HepG2 (cell line): ENCODE measurements around the gene PDLIM7. TPM values are rescaled to one million over a fixed set of nuclear protein-coding genes. Genes with fewer than 3 reads are reported as not detected.
A peak's percentile ranks its signal among the peaks of the same experiment; 100 is the strongest.

Experiments
- ARNT ChIP-seq: fragments of 450-650 bp; IDR thresholded peaks from 2 replicates; pipeline ENCODE4 v1.6.1; 2017
- ATRX ChIP-seq: sonication (generic); formaldehyde crosslinking; IDR thresholded peaks from 2 replicates; pipeline ENCODE4 v1.4.0; 2020; ENCODE audit warnings: missing genetic modification reagents, borderline replicate concordance
- BHLHE40 ChIP-seq: IDR thresholded peaks from 2 replicates; pipeline ENCODE4 v1.6.1; 2011; ENCODE audit warnings: low read length, improper control_type of control experiment
- ELF1 ChIP-seq: sonication (generic); formaldehyde crosslinking; IDR thresholded peaks from 2 replicates; pipeline ENCODE4 v1.4.0; 2020; ENCODE audit warnings: missing genetic modification reagents
- GTF3A ChIP-seq: sonication (generic); formaldehyde crosslinking; conservative IDR thresholded peaks from 2 replicates; pipeline ENCODE4 v1.4.0; 2020; ENCODE audit warnings: mild to moderate bottlenecking, missing genetic modification reagents
- HMGA1 ChIP-seq: sonication (generic); formaldehyde crosslinking; conservative IDR thresholded peaks from 2 replicates; pipeline ENCODE4 v1.4.0; 2020; ENCODE audit warnings: missing genetic modification reagents
- KAT2B ChIP-seq: fragments of 150-350 bp; IDR thresholded peaks from 2 replicates; pipeline ENCODE4 v1.6.1; 2014; ENCODE audit warnings: low read depth, low read length, borderline replicate concordance
- KAT7 ChIP-seq: IDR thresholded peaks from 2 replicates; pipeline ENCODE4 v1.6.1; 2018; ENCODE audit warnings: borderline replicate concordance, missing compliant biosample characterization
- NFE2L1 ChIP-seq: sonication (generic); formaldehyde crosslinking; IDR thresholded peaks from 2 replicates; pipeline ENCODE4 v1.4.0; 2020; ENCODE audit warnings: missing genetic modification reagents, mild to moderate bottlenecking, borderline replicate concordance
- RARG ChIP-seq: sonication (generic); formaldehyde crosslinking; IDR thresholded peaks from 2 replicates; pipeline ENCODE4 v1.4.0; 2020; ENCODE audit warnings: low read depth, mild to moderate bottlenecking, missing genetic modification reagents
- RCOR2 ChIP-seq: IDR thresholded peaks from 2 replicates; pipeline ENCODE4 v1.6.1; 2016; ENCODE audit warnings: missing biosample characterization, missing genetic modification reagents
- SP5 ChIP-seq: IDR thresholded peaks from 2 replicates; pipeline ENCODE4 v1.6.1; 2016; ENCODE audit warnings: low read depth, borderline replicate concordance
- XBP1 ChIP-seq: sonication (generic); formaldehyde crosslinking; IDR thresholded peaks from 2 replicates; pipeline ENCODE4 v1.5.0; 2020; ENCODE audit warnings: missing genetic modification reagents
- ZBTB42 ChIP-seq: sonication (generic); formaldehyde crosslinking; IDR thresholded peaks from 2 replicates; pipeline ENCODE4 v1.5.0; 2020; ENCODE audit warnings: mild to moderate bottlenecking, missing genetic modification reagents
- ZFAT ChIP-seq: sonication (generic); formaldehyde crosslinking; conservative IDR thresholded peaks from 2 replicates; pipeline ENCODE4 v1.8.1; 2023; ENCODE audit warnings: missing genetic modification reagents, inconsistent platforms
- ZNF17 ChIP-seq: sonication (generic); formaldehyde crosslinking; IDR thresholded peaks from 2 replicates; pipeline ENCODE4 v1.5.0; 2020; ENCODE audit warnings: mild to moderate bottlenecking, missing genetic modification reagents
- ZNF333 ChIP-seq: sonication (generic); formaldehyde crosslinking; IDR thresholded peaks from 2 replicates; pipeline ENCODE4 v1.4.0; 2020; ENCODE audit warnings: mild to moderate bottlenecking, missing genetic modification reagents, borderline replicate concordance
- ZNF598 ChIP-seq: sonication (generic); formaldehyde crosslinking; IDR thresholded peaks from 2 replicates; pipeline ENCODE4 v1.5.1; 2020; ENCODE audit warnings: mild to moderate bottlenecking, missing genetic modification reagents, borderline replicate concordance
- ZNF746 ChIP-seq: sonication (generic); formaldehyde crosslinking; IDR thresholded peaks from 2 replicates; pipeline ENCODE4 v1.8.0; 2022; ENCODE audit warnings: mild to moderate bottlenecking, missing genetic modification reagents
- polyA plus RNA-seq, 8 experiments: library from polyadenylated mRNA; depleted of rRNA in 3 of 8; stranded (reverse) in 7 of 8; unstranded in 1 of 8; fragments of >200 nt; fragmentation: Illumina TruSeq in 4 of 8; extraction: Trizol in 4 of 8; gene quantifications; 2 replicates each; pipeline versions ENCODE4 v1.2.1 to v1.2.3, GENCODE V29; 2011 to 2016; ENCODE audit warnings: low read depth in 4 of 8, missing spikeins in 1 of 8, mixed read lengths in 1 of 8; ENCODE audit not compliant: insufficient read depth in 1 of 8
- total RNA-seq, 5 experiments: library from RNA; depleted of rRNA; stranded (reverse); fragments of >200 nt; fragmentation: Illumina TruSeq; extraction: Trizol; gene quantifications; 2 replicates each; pipeline ENCODE4 v1.2.3, GENCODE V29; 2016; ENCODE audit warnings: low read depth in 1 of 5
- TF ChIP-seq, protein P1 (sequence below), 2 experiments: IDR thresholded peaks; 2 replicates each; pipeline ENCODE4 v1.6.1; 2011 to 2012; ENCODE audit warnings: low read length in 2 of 2, borderline replicate concordance in 1 of 2, low read depth in 1 of 2, mild to moderate bottlenecking in 1 of 2, moderate library complexity in 1 of 2
- TF ChIP-seq, protein P2 (sequence below): sonication (generic); formaldehyde crosslinking; IDR thresholded peaks from 2 replicates; pipeline ENCODE4 v1.8.0; 2022; ENCODE audit warnings: missing genetic modification reagents, low read depth, mild to moderate bottlenecking, borderline replicate concordance
- TF ChIP-seq, protein P3 (sequence below): IDR thresholded peaks from 2 replicates; pipeline ENCODE4 v1.6.1; 2016; ENCODE audit warnings: low read depth, missing genetic modification reagents, missing compliant biosample characterization

The PDLIM7 gene
- total and polyA plus RNA-seq, 2 of the 13 experiments (the other 11 are each of a cell fraction or from before 2014, with no cell fraction given), result 21.1 to 31.3 TPM

DNA sequence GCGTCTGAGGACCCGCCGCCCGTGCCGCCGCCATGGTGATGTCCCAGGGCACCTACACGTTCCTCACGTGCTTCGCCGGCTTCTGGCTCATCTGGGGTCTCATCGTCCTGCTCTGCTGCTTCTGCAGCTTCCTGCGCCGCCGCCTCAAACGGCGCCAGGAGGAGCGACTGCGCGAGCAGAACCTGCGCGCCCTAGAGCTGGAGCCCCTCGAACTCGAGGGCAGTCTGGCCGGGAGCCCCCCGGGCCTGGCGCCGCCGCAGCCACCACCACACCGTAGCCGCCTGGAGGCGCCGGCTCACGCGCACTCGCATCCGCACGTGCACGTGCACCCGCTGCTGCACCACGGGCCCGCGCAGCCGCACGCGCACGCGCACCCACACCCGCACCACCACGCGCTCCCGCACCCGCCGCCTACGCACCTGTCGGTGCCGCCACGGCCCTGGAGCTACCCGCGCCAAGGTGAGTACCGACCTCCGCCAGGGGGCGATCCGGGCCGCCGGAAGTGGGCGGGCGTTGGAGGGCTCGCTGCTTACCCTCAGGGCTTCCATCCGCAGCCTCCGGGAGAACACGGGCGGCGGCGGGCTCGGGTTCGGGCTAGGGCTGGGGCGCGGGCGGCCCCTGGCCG, 42.3 kb downstream of the PDLIM7 start (continued):
- TF ChIP-seq, protein P1, sequence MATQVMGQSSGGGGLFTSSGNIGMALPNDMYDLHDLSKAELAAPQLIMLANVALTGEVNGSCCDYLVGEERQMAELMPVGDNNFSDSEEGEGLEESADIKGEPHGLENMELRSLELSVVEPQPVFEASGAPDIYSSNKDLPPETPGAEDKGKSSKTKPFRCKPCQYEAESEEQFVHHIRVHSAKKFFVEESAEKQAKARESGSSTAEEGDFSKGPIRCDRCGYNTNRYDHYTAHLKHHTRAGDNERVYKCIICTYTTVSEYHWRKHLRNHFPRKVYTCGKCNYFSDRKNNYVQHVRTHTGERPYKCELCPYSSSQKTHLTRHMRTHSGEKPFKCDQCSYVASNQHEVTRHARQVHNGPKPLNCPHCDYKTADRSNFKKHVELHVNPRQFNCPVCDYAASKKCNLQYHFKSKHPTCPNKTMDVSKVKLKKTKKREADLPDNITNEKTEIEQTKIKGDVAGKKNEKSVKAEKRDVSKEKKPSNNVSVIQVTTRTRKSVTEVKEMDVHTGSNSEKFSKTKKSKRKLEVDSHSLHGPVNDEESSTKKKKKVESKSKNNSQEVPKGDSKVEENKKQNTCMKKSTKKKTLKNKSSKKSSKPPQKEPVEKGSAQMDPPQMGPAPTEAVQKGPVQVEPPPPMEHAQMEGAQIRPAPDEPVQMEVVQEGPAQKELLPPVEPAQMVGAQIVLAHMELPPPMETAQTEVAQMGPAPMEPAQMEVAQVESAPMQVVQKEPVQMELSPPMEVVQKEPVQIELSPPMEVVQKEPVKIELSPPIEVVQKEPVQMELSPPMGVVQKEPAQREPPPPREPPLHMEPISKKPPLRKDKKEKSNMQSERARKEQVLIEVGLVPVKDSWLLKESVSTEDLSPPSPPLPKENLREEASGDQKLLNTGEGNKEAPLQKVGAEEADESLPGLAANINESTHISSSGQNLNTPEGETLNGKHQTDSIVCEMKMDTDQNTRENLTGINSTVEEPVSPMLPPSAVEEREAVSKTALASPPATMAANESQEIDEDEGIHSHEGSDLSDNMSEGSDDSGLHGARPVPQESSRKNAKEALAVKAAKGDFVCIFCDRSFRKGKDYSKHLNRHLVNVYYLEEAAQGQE (IDR thresholded peaks at IDR 0.05; ENCODE audit: borderline replicate concordance in 1 of 2, low read depth in 1 of 2, low read length in 2 of 2), result peak in 1 of 2 experiments; percentile 22; a peak in 1 of 4 replicates
- no peak for TF ChIP-seq ARNT
- no peak for TF ChIP-seq ATRX (CRISPR knock-in tag)
- TF ChIP-seq HMGA1 (CRISPR knock-in tag), result no peak
- TF ChIP-seq ZNF333 (CRISPR knock-in tag), result peak; percentile 54; the same call in 1 of the 2 replicates
- TF ChIP-seq ZNF746 (CRISPR knock-in tag), result no peak; the same call in 1 of the 2 replicates
- peak; percentile 43; the same call in 1 of the 2 replicates for TF ChIP-seq RCOR2 (CRISPR knock-in tag)
- TF ChIP-seq, protein P2, sequence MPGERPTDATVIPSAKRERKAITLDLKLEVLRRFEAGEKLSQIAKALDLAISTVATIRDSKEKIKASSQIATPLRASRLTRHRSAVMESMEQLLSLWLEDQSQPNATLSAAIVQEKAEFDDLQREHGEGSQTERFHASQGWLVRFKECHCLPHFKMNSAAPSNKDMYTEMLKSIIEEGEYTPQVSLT (CRISPR knock-in tag), result no peak
- no peak for TF ChIP-seq KAT2B
- TF ChIP-seq GTF3A, result peak; percentile 67; the same call in 1 of the 2 replicates
- peak; percentile 82; the same call in 1 of the 2 replicates for TF ChIP-seq SP5 (CRISPR knock-in tag)
- TF ChIP-seq KAT7 (CRISPR knock-in tag), result peak; percentile 86; the same call in 1 of the 2 replicates
- no peak for TF ChIP-seq ZNF598 (CRISPR knock-in tag)
- TF ChIP-seq ZFAT (CRISPR knock-in tag), result no peak
- no peak for TF ChIP-seq ZNF17
- TF ChIP-seq RARG (CRISPR knock-in tag), result no peak; the same call in 1 of the 2 replicates
- TF ChIP-seq NFE2L1 (CRISPR knock-in tag), result no peak
- TF ChIP-seq ZBTB42, result 0 out of 2 replicates have a peak, but pooled peaks have one; percentile 63
- TF ChIP-seq BHLHE40, result peak; percentile 72
- TF ChIP-seq, protein P3, sequence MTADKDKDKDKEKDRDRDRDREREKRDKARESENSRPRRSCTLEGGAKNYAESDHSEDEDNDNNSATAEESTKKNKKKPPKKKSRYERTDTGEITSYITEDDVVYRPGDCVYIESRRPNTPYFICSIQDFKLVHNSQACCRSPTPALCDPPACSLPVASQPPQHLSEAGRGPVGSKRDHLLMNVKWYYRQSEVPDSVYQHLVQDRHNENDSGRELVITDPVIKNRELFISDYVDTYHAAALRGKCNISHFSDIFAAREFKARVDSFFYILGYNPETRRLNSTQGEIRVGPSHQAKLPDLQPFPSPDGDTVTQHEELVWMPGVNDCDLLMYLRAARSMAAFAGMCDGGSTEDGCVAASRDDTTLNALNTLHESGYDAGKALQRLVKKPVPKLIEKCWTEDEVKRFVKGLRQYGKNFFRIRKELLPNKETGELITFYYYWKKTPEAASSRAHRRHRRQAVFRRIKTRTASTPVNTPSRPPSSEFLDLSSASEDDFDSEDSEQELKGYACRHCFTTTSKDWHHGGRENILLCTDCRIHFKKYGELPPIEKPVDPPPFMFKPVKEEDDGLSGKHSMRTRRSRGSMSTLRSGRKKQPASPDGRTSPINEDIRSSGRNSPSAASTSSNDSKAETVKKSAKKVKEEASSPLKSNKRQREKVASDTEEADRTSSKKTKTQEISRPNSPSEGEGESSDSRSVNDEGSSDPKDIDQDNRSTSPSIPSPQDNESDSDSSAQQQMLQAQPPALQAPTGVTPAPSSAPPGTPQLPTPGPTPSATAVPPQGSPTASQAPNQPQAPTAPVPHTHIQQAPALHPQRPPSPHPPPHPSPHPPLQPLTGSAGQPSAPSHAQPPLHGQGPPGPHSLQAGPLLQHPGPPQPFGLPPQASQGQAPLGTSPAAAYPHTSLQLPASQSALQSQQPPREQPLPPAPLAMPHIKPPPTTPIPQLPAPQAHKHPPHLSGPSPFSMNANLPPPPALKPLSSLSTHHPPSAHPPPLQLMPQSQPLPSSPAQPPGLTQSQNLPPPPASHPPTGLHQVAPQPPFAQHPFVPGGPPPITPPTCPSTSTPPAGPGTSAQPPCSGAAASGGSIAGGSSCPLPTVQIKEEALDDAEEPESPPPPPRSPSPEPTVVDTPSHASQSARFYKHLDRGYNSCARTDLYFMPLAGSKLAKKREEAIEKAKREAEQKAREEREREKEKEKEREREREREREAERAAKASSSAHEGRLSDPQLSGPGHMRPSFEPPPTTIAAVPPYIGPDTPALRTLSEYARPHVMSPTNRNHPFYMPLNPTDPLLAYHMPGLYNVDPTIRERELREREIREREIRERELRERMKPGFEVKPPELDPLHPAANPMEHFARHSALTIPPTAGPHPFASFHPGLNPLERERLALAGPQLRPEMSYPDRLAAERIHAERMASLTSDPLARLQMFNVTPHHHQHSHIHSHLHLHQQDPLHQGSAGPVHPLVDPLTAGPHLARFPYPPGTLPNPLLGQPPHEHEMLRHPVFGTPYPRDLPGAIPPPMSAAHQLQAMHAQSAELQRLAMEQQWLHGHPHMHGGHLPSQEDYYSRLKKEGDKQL (CRISPR knock-in tag), result no peak; the same call in 1 of the 2 replicates
- TF ChIP-seq XBP1, result no peak
- peak; percentile 70 for TF ChIP-seq ELF1 (CRISPR knock-in tag)
